IMR-90 (cell line): Measurements from ENCODE around the gene TCF4. TPM values are rescaled to one million over a fixed set of nuclear protein-coding genes. Genes with fewer than 3 reads are reported as not detected.
A peak's percentile ranks its signal among the peaks of the same experiment; 100 is the strongest.

Source experiments
- ATAC-seq: fragments of 200-7000 bp; cut with Tn5 transposase; 2 replicates; pipeline ENCODE4 v1.9.1; 2020; ENCODE audit warnings: low read depth, mild to moderate bottlenecking, moderate library complexity
- BruUV-seq: library from RNA; stranded (reverse); fragments of 400-500 nt; replicated peaks from 2 replicates; lab custom pipeline; 2021; lab: Mats Ljungman, UMichigan
- CTCF ChIA-PET: fragments of 300-600 bp; formaldehyde crosslinking; extraction: SDS; loops from one replicate; lab custom pipeline; 2021; ENCODE audit warnings: antibody characterized with exemption; lab: Yijun Ruan, JAX
- POLR2A ChIA-PET: fragments of 300-600 bp; sonication (Branson Sonifier 250); formaldehyde crosslinking; loops from one replicate; lab custom pipeline; 2022; ENCODE audit warnings: antibody characterized with exemption; ENCODE audit not compliant: unreplicated experiment; lab: Charles Lee
- DNase-seq: peaks from one replicate; pipeline ENCODE4 v3.0.0; 2013
- H2AFZ ChIP-seq: replicated peaks from 2 replicates; pipeline ENCODE3; 2013; ENCODE audit warnings: low read length, mild to moderate bottlenecking; ENCODE audit not compliant: poor library complexity
- H2AK5ac ChIP-seq: 2 replicates; pipeline ENCODE4 v1.6.1; 2013; ENCODE audit warnings: low read depth, low read length, inconsistent platforms
- H2AK9ac ChIP-seq: replicated peaks from 2 replicates; pipeline ENCODE3; 2013; ENCODE audit warnings: mild to moderate bottlenecking, low read depth, low read length, moderate library complexity; ENCODE audit not compliant: poor library complexity
- H2BK120ac ChIP-seq: 2 replicates; pipeline ENCODE4 v1.6.1; 2013; ENCODE audit warnings: low read depth, low read length, inconsistent platforms
- H2BK15ac ChIP-seq: 3 replicates; pipeline ENCODE4 v1.6.1; 2013; ENCODE audit warnings: low read depth, low read length, inconsistent platforms
- H2BK20ac ChIP-seq: 2 replicates; pipeline ENCODE4 v1.6.1; 2013; ENCODE audit warnings: low read depth, mild to moderate bottlenecking, inconsistent platforms, low read length, moderate library complexity
- H2BK5ac ChIP-seq: 2 replicates; pipeline ENCODE4 v1.6.1; 2013; ENCODE audit warnings: mild to moderate bottlenecking, low read depth, low read length, inconsistent platforms; ENCODE audit not compliant: poor library complexity, severe bottlenecking
- H3K14ac ChIP-seq: replicated peaks from 2 replicates; pipeline ENCODE4 v1.6.1; 2013; ENCODE audit warnings: low read depth, low read length, inconsistent platforms
- H3K18ac ChIP-seq: 2 replicates; pipeline ENCODE4 v1.6.1; 2013; ENCODE audit warnings: low read depth, low read length, control low read depth
- H3K23ac ChIP-seq: 2 replicates; pipeline ENCODE4 v1.6.1; 2013; ENCODE audit warnings: low read depth, low read length, inconsistent platforms
- H3K27ac ChIP-seq: 2 replicates; pipeline ENCODE4 v1.5.1; 2013; ENCODE audit warnings: mild to moderate bottlenecking, control low read depth, low read length; ENCODE audit not compliant: insufficient read depth
- H3K27me3 ChIP-seq: 2 replicates; pipeline ENCODE4 v1.6.1; 2013; ENCODE audit warnings: low read length; ENCODE audit not compliant: control insufficient read depth, insufficient read depth
- H3K36me3 ChIP-seq: 2 replicates; pipeline ENCODE4 v1.6.1; 2013; ENCODE audit warnings: low read length, mixed read lengths; ENCODE audit not compliant: control insufficient read depth, insufficient read depth
- H3K4ac ChIP-seq: 2 replicates; pipeline ENCODE4 v1.6.1; 2013; ENCODE audit warnings: low read depth, low read length, inconsistent platforms
- H3K4me1 ChIP-seq: 2 replicates; pipeline ENCODE4 v1.6.1; 2013; ENCODE audit warnings: low read length, mixed read lengths; ENCODE audit not compliant: control insufficient read depth, insufficient read depth
- H3K4me2 ChIP-seq: 2 replicates; pipeline ENCODE4 v1.6.1; 2013; ENCODE audit warnings: low read depth, mild to moderate bottlenecking, control low read depth, low read length, moderate library complexity
- H3K4me3 ChIP-seq: 2 replicates; pipeline ENCODE4 v1.5.1; 2013; ENCODE audit warnings: low read depth, mild to moderate bottlenecking, control low read depth, low read length, moderate library complexity; ENCODE audit not compliant: insufficient read depth
- H3K56ac ChIP-seq: 2 replicates; pipeline ENCODE4 v1.6.1; 2013; ENCODE audit warnings: low read length, inconsistent platforms; ENCODE audit not compliant: insufficient read depth; ENCODE audit errors: extremely low read depth
- H3K79me1 ChIP-seq, 2 experiments: 2 replicates each; pipeline ENCODE4 v1.6.1; 2013; ENCODE audit warnings: low read length in 2 of 2, inconsistent platforms in 1 of 2, low read depth in 1 of 2
- H3K9ac ChIP-seq: 2 replicates; pipeline ENCODE4 v1.6.1; 2013; ENCODE audit warnings: low read depth, low read length, control low read depth
- H3K9me1 ChIP-seq: 2 replicates; pipeline ENCODE4 v1.6.1; 2013; ENCODE audit warnings: low read length, inconsistent platforms; ENCODE audit not compliant: insufficient read depth
- H3K9me3 ChIP-seq: 2 replicates; pipeline ENCODE4 v1.6.1; 2013; ENCODE audit warnings: low read length; ENCODE audit not compliant: control insufficient read depth, insufficient read depth
- H4K20me1 ChIP-seq: 2 replicates; pipeline ENCODE4 v1.6.1; 2013; ENCODE audit warnings: low read length, inconsistent platforms; ENCODE audit not compliant: insufficient read depth
- H4K5ac ChIP-seq: 2 replicates; pipeline ENCODE4 v1.6.1; 2013; ENCODE audit warnings: mild to moderate bottlenecking, low read depth, low read length, control low read depth
- H4K8ac ChIP-seq, 2 experiments: 2 replicates each; pipeline ENCODE4 v1.6.1; 2013; ENCODE audit warnings: low read depth in 2 of 2, low read length in 2 of 2, control low read depth in 1 of 2, inconsistent platforms in 1 of 2
- H4K91ac ChIP-seq: 2 replicates; pipeline ENCODE4 v1.6.1; 2013; ENCODE audit warnings: low read depth, low read length, inconsistent platforms; ENCODE audit not compliant: insufficient read depth
- BHLHE40 ChIP-seq: fragments of 150-350 bp; IDR thresholded peaks from 2 replicates; pipeline ENCODE4 v1.6.1; 2016; ENCODE audit warnings: mild to moderate bottlenecking, low read depth, low read length
- CEBPB ChIP-seq: IDR thresholded peaks from 2 replicates; pipeline ENCODE4 v1.6.1; 2012; ENCODE audit warnings: low read depth, low read length, improper control_type of control experiment
- MAZ ChIP-seq: IDR thresholded peaks from 2 replicates; pipeline ENCODE4 v1.6.1; 2012; ENCODE audit warnings: low read depth, mild to moderate bottlenecking, low read length, improper control_type of control experiment, moderate library complexity, borderline replicate concordance
- POLR2A ChIP-seq: IDR thresholded peaks from 2 replicates; pipeline ENCODE4 v1.6.1; 2012; ENCODE audit warnings: mild to moderate bottlenecking, low read depth, low read length
- RAD21 ChIP-seq: IDR thresholded peaks from 2 replicates; pipeline ENCODE4 v1.6.1; 2012; ENCODE audit warnings: low read length, improper control_type of control experiment
- WGBS, 2 experiments: methylation state at CpG; one replicate each; pipeline versions ENCODE4 v1.1.5 to v1.1.7; 2013; ENCODE audit warnings: missing lambda C conversion rate in 2 of 2; ENCODE audit not compliant: insufficient read length in 1 of 2; ENCODE audit errors: extremely low coverage in 2 of 2; 5-methylcytosine and 5-hydroxymethylcytosine counted together
- dilution Hi-C: fragments of 300-500 bp; cut with HindIII; formaldehyde crosslinking; loops from one replicate; pipeline ENCODE4 v1.14.3; 2018; ENCODE audit warnings: low sequenced_read_pairs; ENCODE audit not compliant: unreplicated experiment
- in situ Hi-C: fragments of 300-500 bp; cut with MboI; formaldehyde crosslinking; loops from 3 replicates; pipeline ENCODE4 v1.14.3; 2019; ENCODE audit warnings: low sequenced_read_pairs, inconsistent platforms, mixed read lengths
- intact Hi-C: fragments of 100-400 bp; cut with micrococcal nuclease; formaldehyde crosslinking; loops from 2 replicates; pipeline ENCODE4 v1.10.0; 2022
- polyA plus RNA-seq, 3 experiments: library from polyadenylated mRNA; depleted of rRNA; stranded (reverse); fragments of >200 nt; gene quantifications; 2 replicates each; pipeline ENCODE4 v1.2.3, GENCODE V29; 2012; ENCODE audit warnings: low replicate concordance in 1 of 3
- total RNA-seq: library from RNA; depleted of rRNA; stranded (reverse); fragments of >200 nt; gene quantifications from 2 replicates; pipeline ENCODE4 v1.2.3, GENCODE V29; 2012
- TF ChIP-seq, protein P1 (sequence below): fragments of 150-350 bp; IDR thresholded peaks from 2 replicates; pipeline ENCODE4 v1.6.1; 2016; ENCODE audit warnings: low read depth, mild to moderate bottlenecking, low read length, moderate library complexity, borderline replicate concordance
- TF ChIP-seq, protein P2 (sequence below): conservative IDR thresholded peaks from 2 replicates; pipeline ENCODE4 v1.5.1; 2012; ENCODE audit warnings: mild to moderate bottlenecking, low read depth, low read length, improper control_type of control experiment

TCF4 gene
- total and polyA plus RNA-seq, 2 of the 4 experiments (the other 2 are of a cell fraction): 30.0 to 87.1 TPM

DNA sequence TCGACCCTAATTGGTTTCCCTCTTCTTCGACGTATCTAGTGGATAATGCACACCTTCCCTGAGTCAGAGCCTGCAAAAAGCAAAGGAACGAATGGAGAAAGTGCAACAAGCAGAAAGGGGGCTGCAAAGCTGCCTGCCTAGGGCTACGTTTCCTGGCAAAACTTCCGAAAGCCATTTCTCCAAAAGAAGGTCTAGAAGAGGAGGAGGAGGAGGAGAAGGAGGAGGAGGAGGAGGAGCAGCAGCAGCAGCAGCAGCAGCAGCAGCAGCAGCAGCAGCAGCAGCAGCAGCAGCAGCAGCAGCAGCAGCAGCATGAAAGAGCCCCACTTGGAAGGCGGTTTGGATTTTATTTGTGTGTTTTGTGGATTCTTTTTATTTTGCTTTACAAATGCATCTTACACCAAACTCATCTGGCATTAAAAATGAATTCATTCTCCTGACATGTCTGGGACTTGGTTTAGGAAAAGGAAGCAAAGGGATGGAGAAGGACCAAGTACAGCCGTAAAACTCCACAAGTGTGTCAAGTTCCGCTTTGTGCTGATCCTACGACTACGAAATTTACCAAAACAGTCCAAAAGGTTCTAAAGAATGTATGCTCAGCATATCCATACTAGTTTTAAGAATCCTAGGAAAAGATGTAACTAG, 2.0 kb downstream of the TCF4 start:
- 0 out of 2 replicates have a peak, but pooled peaks cover 3% of the 10 kb centered on the region for H3K9me1 ChIP-seq
- H3K4ac ChIP-seq: peak overlapping the region; percentile 58
- H2AK5ac ChIP-seq: peak overlapping the region; percentile 74
- peak overlapping the region; percentile 63; the same call in 2 of the 3 replicates for H2BK15ac ChIP-seq
- H3K36me3 ChIP-seq: peaks cover 2% of the 10 kb centered on the region; the same call in 1 of the 2 replicates
- H2AFZ ChIP-seq: peak overlapping the region; percentile 76
- H2BK5ac ChIP-seq: peak overlapping the region; percentile 99
- H2BK120ac ChIP-seq: peak overlapping the region; percentile 67
- peak overlapping the region; percentile 68 for H4K5ac ChIP-seq
- peak overlapping the region; percentile 50 for H2BK20ac ChIP-seq
- H3K4me2 ChIP-seq: peak overlapping the region; percentile 97
- intact Hi-C loops (loop anchor here (2.0 to 10.0 kb wide), 8 partner anchors 84 to 649 kb away; no protein-coding TSS in a partner anchor), in situ Hi-C loops (loop anchor here (5.0 to 10.0 kb wide), 2 partner anchors 169 to 351 kb away; no protein-coding TSS in a partner anchor), dilution Hi-C loops (no loop called here)
- H3K9ac ChIP-seq: peak overlapping the region; percentile 98
- H3K27ac ChIP-seq: peak overlapping the region; percentile 96
- peak overlapping the region; percentile 93; the same call in 1 of the 2 replicates for H3K18ac ChIP-seq
- no TSS peak for BruUV-seq
- peaks cover 6% of the 10 kb centered on the region for H3K4me1 ChIP-seq
- ATAC-seq (no peak), DNase-seq (peak; percentile 35)
- peak overlapping the region; percentile 81 for H3K56ac ChIP-seq
- TF ChIP-seq, protein P1, sequence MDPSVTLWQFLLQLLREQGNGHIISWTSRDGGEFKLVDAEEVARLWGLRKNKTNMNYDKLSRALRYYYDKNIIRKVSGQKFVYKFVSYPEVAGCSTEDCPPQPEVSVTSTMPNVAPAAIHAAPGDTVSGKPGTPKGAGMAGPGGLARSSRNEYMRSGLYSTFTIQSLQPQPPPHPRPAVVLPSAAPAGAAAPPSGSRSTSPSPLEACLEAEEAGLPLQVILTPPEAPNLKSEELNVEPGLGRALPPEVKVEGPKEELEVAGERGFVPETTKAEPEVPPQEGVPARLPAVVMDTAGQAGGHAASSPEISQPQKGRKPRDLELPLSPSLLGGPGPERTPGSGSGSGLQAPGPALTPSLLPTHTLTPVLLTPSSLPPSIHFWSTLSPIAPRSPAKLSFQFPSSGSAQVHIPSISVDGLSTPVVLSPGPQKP: no peak
- TF ChIP-seq CEBPB (no peak), MAZ (no peak), RAD21 (no peak), BHLHE40 (no peak), POLR2A (0 out of 2 replicates have a peak, but pooled peaks have one; percentile 20)
- TF ChIP-seq, protein P2, sequence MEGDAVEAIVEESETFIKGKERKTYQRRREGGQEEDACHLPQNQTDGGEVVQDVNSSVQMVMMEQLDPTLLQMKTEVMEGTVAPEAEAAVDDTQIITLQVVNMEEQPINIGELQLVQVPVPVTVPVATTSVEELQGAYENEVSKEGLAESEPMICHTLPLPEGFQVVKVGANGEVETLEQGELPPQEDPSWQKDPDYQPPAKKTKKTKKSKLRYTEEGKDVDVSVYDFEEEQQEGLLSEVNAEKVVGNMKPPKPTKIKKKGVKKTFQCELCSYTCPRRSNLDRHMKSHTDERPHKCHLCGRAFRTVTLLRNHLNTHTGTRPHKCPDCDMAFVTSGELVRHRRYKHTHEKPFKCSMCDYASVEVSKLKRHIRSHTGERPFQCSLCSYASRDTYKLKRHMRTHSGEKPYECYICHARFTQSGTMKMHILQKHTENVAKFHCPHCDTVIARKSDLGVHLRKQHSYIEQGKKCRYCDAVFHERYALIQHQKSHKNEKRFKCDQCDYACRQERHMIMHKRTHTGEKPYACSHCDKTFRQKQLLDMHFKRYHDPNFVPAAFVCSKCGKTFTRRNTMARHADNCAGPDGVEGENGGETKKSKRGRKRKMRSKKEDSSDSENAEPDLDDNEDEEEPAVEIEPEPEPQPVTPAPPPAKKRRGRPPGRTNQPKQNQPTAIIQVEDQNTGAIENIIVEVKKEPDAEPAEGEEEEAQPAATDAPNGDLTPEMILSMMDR: no peak
- 0% methylated on average over 3 of the region's 11 CpGs; no CpG with 5 or more reads in 1 of the 2 experiments for WGBS, 2 experiments
- H3K27me3 ChIP-seq: no peaks in the 10 kb centered on the region
- H3K4me3 ChIP-seq: peak overlapping the region; percentile 78
- H3K9me3 ChIP-seq: no peaks in the 10 kb centered on the region
- peak overlapping the region; percentile 55 to 59 for H4K8ac ChIP-seq
- H4K91ac ChIP-seq: peak overlapping the region; percentile 74
- H3K14ac ChIP-seq: peak overlapping the region; percentile 74
- POLR2A ChIA-PET: interaction anchor here (0.6 kb wide), 1 partner anchor 351 kb away, joined by 3 read pairs; no protein-coding TSS in a partner anchor
- peaks cover under 1 to 31% of the 10 kb centered on the region in 2 experiments; a peak in 3 of 4 replicates for H3K79me1 ChIP-seq
- H4K20me1 ChIP-seq: no peaks in the 10 kb centered on the region
- peak overlapping the region; percentile 18 for H2AK9ac ChIP-seq
- CTCF ChIA-PET: interaction anchor here (0.6 kb wide), 1 partner anchor 193 kb away, joined by 3 read pairs; no protein-coding TSS in a partner anchor
- peak overlapping the region; percentile 99 for H3K23ac ChIP-seq
